Ishikawa (cell line): Measurements from ENCODE around the gene STT3A.

Experiments
- CEBPB ChIP-seq: IDR thresholded peaks from 2 replicates; pipeline ENCODE4 v1.6.1; 2012
- CREB1 ChIP-seq: IDR thresholded peaks from 2 replicates; pipeline ENCODE4 v1.6.1; 2012; ENCODE audit warnings: low read depth
- EGR1 ChIP-seq: IDR thresholded peaks from 2 replicates; pipeline ENCODE4 v1.6.1; 2012
- EP300 ChIP-seq: IDR thresholded peaks from 2 replicates; pipeline ENCODE4 v1.6.1; 2012; ENCODE audit warnings: borderline replicate concordance
- FOXM1 ChIP-seq: IDR thresholded peaks from 2 replicates; pipeline ENCODE4 v1.6.1; 2012; ENCODE audit warnings: low read depth, borderline replicate concordance
- NFIC ChIP-seq: IDR thresholded peaks from 2 replicates; pipeline ENCODE4 v1.6.1; 2012
- RAD21 ChIP-seq: IDR thresholded peaks from 2 replicates; pipeline ENCODE4 v1.6.1; 2012; ENCODE audit warnings: low read depth
- TAF1 ChIP-seq: IDR thresholded peaks from 2 replicates; pipeline ENCODE4 v1.6.1; 2012; ENCODE audit warnings: low read depth, mild to moderate bottlenecking
- TCF12 ChIP-seq: IDR thresholded peaks from 2 replicates; pipeline ENCODE4 v1.6.1; 2012; ENCODE audit warnings: low read depth
- TEAD4 ChIP-seq: IDR thresholded peaks from 2 replicates; pipeline ENCODE4 v1.6.1; 2012
- YY1 ChIP-seq: IDR thresholded peaks from 2 replicates; pipeline ENCODE4 v1.6.1; 2012; ENCODE audit warnings: low read depth
- ZBTB7A ChIP-seq: IDR thresholded peaks from 2 replicates; pipeline ENCODE4 v1.6.1; 2012; ENCODE audit warnings: low read depth
- TF ChIP-seq, protein P1 (sequence below): IDR thresholded peaks from 2 replicates; pipeline ENCODE4 v1.6.1; 2012
- TF ChIP-seq, protein P2 (sequence below): IDR thresholded peaks from 2 replicates; pipeline ENCODE4 v1.6.1; 2012; ENCODE audit warnings: low read depth, mild to moderate bottlenecking
- TF ChIP-seq, protein P3 (sequence below): IDR thresholded peaks from 2 replicates; pipeline ENCODE4 v1.6.1; 2012

STT3A gene

DNA sequence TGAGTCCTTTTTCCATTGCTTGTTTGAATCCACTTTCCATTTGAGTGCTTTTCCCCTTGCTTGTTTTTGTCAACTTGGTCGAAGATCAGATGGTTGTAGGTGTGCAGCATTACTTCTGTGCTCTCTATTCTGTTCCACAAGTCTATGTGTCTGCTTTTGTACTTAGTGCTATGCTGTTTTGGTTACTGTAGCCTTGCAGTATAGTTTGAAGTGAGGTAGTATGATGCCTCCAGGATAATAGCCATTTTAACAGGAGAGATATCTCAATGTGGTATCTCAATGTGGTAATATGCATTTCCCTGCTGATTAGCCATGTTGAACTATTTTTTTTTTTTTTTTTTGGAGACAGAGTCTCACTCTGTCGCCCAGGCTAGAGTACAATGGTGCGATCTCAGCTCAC is 71.3 kb downstream of the STT3A start:
- no peak for TF ChIP-seq TCF12
- TF ChIP-seq RAD21: no peak
- TF ChIP-seq TAF1: no peak
- TF ChIP-seq EGR1: no peak
- TF ChIP-seq YY1: no peak
- TF ChIP-seq NFIC: no peak
- TF ChIP-seq CEBPB: no peak
- no peak for TF ChIP-seq TEAD4
- TF ChIP-seq, protein P1, sequence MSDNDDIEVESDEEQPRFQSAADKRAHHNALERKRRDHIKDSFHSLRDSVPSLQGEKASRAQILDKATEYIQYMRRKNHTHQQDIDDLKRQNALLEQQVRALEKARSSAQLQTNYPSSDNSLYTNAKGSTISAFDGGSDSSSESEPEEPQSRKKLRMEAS: no peak
- no peak for TF ChIP-seq CREB1
- no peak for TF ChIP-seq ZBTB7A
- TF ChIP-seq EP300: no peak
- no peak for TF ChIP-seq FOXM1
- TF ChIP-seq, protein P2, sequence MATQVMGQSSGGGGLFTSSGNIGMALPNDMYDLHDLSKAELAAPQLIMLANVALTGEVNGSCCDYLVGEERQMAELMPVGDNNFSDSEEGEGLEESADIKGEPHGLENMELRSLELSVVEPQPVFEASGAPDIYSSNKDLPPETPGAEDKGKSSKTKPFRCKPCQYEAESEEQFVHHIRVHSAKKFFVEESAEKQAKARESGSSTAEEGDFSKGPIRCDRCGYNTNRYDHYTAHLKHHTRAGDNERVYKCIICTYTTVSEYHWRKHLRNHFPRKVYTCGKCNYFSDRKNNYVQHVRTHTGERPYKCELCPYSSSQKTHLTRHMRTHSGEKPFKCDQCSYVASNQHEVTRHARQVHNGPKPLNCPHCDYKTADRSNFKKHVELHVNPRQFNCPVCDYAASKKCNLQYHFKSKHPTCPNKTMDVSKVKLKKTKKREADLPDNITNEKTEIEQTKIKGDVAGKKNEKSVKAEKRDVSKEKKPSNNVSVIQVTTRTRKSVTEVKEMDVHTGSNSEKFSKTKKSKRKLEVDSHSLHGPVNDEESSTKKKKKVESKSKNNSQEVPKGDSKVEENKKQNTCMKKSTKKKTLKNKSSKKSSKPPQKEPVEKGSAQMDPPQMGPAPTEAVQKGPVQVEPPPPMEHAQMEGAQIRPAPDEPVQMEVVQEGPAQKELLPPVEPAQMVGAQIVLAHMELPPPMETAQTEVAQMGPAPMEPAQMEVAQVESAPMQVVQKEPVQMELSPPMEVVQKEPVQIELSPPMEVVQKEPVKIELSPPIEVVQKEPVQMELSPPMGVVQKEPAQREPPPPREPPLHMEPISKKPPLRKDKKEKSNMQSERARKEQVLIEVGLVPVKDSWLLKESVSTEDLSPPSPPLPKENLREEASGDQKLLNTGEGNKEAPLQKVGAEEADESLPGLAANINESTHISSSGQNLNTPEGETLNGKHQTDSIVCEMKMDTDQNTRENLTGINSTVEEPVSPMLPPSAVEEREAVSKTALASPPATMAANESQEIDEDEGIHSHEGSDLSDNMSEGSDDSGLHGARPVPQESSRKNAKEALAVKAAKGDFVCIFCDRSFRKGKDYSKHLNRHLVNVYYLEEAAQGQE: no peak
- TF ChIP-seq, protein P3, sequence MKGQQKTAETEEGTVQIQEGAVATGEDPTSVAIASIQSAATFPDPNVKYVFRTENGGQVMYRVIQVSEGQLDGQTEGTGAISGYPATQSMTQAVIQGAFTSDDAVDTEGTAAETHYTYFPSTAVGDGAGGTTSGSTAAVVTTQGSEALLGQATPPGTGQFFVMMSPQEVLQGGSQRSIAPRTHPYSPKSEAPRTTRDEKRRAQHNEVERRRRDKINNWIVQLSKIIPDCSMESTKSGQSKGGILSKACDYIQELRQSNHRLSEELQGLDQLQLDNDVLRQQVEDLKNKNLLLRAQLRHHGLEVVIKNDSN: no peak

DNA sequence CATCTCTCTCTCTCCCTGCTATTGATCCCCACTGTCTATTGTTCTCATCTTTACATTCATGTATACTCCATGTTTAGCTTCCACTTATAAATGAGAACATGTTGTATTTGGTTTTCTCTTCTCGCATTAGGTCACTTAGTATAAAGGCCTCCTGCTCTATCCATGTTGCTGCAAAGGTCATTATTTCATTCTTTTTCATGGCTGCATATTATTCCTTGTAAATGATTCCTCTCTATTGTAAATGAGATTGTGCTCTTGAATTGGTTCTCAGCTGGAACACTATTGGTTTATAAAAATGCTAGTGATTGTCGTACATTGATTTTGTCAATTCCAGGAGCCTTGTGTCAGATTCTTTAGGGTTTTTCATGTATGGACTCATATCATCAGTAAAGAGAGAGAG is 74.5 kb downstream of the STT3A start:
- TF ChIP-seq TCF12 (no peak), EGR1 (no peak), TEAD4 (no peak), NFIC (no peak), EP300 (no peak), RAD21 (no peak), CREB1 (no peak), YY1 (no peak), FOXM1 (no peak), TAF1 (no peak)
- TF ChIP-seq, protein P2: no peak
- TF ChIP-seq, protein P1: no peak
- TF ChIP-seq, protein P3: no peak

DNA sequence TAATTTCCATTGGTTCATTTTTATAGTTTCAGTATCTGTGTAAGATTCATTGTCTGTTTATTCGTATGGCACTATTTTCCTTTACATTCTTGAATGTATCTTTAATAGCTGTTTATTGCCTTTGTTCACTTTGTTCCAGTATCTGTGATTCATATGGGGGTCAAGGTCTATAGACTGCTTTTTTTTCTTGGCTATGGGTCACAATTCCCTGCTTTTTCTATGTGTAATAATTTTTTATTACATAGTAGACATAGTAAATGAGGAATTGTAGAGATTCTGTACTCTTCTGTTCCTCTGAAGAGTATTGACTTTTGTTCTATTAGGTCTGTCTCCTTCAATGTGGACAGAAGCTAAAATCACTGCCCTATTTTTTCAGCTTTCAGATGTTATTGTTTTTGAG is 77.5 kb downstream of the STT3A start:
- TF ChIP-seq EP300: no peak

DNA sequence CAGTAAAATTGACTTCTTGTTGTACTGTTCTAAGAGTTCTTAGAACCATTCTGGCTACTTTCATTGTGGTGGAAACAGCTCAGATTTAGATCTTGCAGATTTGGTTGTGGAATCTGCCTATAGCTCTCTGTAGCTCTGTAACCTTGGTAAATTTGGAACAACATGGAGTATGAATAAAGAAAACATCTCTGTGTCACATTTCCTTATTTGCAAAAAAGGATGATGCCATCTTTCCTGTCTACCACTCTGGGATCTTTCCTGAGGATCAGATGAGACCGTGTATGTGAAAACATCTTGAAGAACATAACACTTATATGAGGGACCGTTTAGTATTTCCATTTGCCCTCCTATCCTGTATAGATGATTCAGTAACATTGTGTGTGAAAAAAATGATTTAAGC is 78.9 kb downstream of the STT3A start:
- no peak for TF ChIP-seq TCF12
- TF ChIP-seq EGR1: no peak
- no peak for TF ChIP-seq TAF1
- TF ChIP-seq RAD21: no peak
- TF ChIP-seq CEBPB: no peak
- TF ChIP-seq FOXM1: no peak
- no peak for TF ChIP-seq ZBTB7A
